Endothelial cell of umbilical vein (primary cell): ENCODE data around the gene SCGB3A1. TPM values are rescaled to one million over a fixed set of nuclear protein-coding genes. Genes with fewer than 3 reads are reported as not detected.

ENCODE experiments used
- BruUV-seq: library from RNA; stranded (reverse); fragments of 400-500 nt; replicated peaks from 2 replicates; lab custom pipeline; 2021; lab: Mats Ljungman, UMichigan
- CTCF ChIA-PET: fragments of 300-600, 350-600 bp; sonication (Branson Sonifier 250); formaldehyde crosslinking; loops from one replicate; lab custom pipeline; 2021; ENCODE audit warnings: antibody characterized with exemption, inconsistent platforms; lab: Charles Lee
- POLR2A ChIA-PET: fragments of 300-600, 350-600 bp; sonication (Branson Sonifier 250); formaldehyde crosslinking; loops from one replicate; lab custom pipeline; 2021; ENCODE audit warnings: antibody characterized with exemption, inconsistent platforms; lab: Charles Lee
- DNase-seq: peaks from one replicate; pipeline ENCODE4 v3.0.0-alpha.2; 2011; ENCODE audit warnings: low read depth, low spot score
- FAIRE-seq: peaks from 2 replicates; lab custom pipeline; 2011; peaks lifted over from hg19 to GRCh38; lab: Jason Lieb, UNC
- H2AFZ ChIP-seq: 2 replicates; pipeline ENCODE4 v1.6.0; 2012; ENCODE audit warnings: low read depth, low read length, control low read depth, inconsistent platforms
- H3K27ac ChIP-seq: 2 replicates; pipeline ENCODE4 v1.5.1; 2011; ENCODE audit warnings: low read depth, mild to moderate bottlenecking, control low read depth, low read length, moderate library complexity; ENCODE audit not compliant: insufficient read depth
- H3K27me3 ChIP-seq, 2 experiments: 2 replicates each; pipeline versions ENCODE4 v1.6.0 to v1.6.1; 2011; ENCODE audit warnings: low read length in 2 of 2, mixed read lengths in 1 of 2; ENCODE audit not compliant: control insufficient read depth in 2 of 2, insufficient read depth in 2 of 2
- H3K36me3 ChIP-seq, 2 experiments: 2 replicates in 1 of 2; 3 replicates in 1 of 2; pipeline ENCODE4 v1.5.1; 2011; ENCODE audit warnings: low read length in 2 of 2, mild to moderate bottlenecking in 1 of 2, moderate library complexity in 1 of 2; ENCODE audit not compliant: control insufficient read depth in 2 of 2, insufficient read depth in 2 of 2; ENCODE audit errors: extremely low read depth in 1 of 2
- H3K4me1 ChIP-seq: 3 replicates; pipeline ENCODE4 v1.5.1; 2011; ENCODE audit warnings: mild to moderate bottlenecking, low read length; ENCODE audit not compliant: control insufficient read depth, insufficient read depth; ENCODE audit errors: extremely low read depth
- H3K4me2 ChIP-seq: 2 replicates; pipeline ENCODE4 v1.6.1; 2011; ENCODE audit warnings: low read length, control low read depth, mixed read lengths; ENCODE audit not compliant: insufficient read depth
- H3K4me3 ChIP-seq, 3 experiments: fragments of 200-600 bp in 1 of 3; sonication (generic), shearing (Covaris generic) in 1 of 3; replicated peaks in 1 of 3; 2 replicates each; pipeline ENCODE4 v1.5.1; 2011 to 2016; ENCODE audit warnings: control low read depth in 3 of 3, low read length in 3 of 3, mild to moderate bottlenecking in 2 of 3, inconsistent platforms in 1 of 3, low read depth in 1 of 3, moderate library complexity in 1 of 3; ENCODE audit not compliant: insufficient read depth in 1 of 3
- H3K79me2 ChIP-seq: 2 replicates; pipeline ENCODE4 v1.6.0; 2012; ENCODE audit warnings: low read length, inconsistent platforms; ENCODE audit not compliant: control insufficient read depth, insufficient read depth
- H3K9ac ChIP-seq: replicated peaks from 2 replicates; pipeline ENCODE3; 2011; ENCODE audit warnings: low read length, control low read depth; ENCODE audit not compliant: insufficient read depth; ENCODE audit errors: extremely low read depth
- H3K9me1 ChIP-seq: replicated peaks from 3 replicates; pipeline ENCODE4 v1.6.0; 2011; ENCODE audit warnings: mild to moderate bottlenecking, low read length; ENCODE audit not compliant: control insufficient read depth, insufficient read depth; ENCODE audit errors: extremely low read depth
- H3K9me3 ChIP-seq: replicated peaks from 2 replicates; pipeline ENCODE4 v1.5.1; 2012; ENCODE audit warnings: low read length, inconsistent platforms; ENCODE audit not compliant: control insufficient read depth, insufficient read depth
- H4K20me1 ChIP-seq: replicated peaks from 2 replicates; pipeline ENCODE3; 2011; ENCODE audit warnings: mild to moderate bottlenecking, low read length; ENCODE audit not compliant: control insufficient read depth, insufficient read depth; ENCODE audit errors: extremely low read depth
- CTCF ChIP-seq, 2 donors: IDR thresholded peaks; 1 replicate in 1 of 2; 2 replicates in 1 of 2; pipeline ENCODE4 v1.5.1; 2011; ENCODE audit warnings: low read length in 2 of 2, mild to moderate bottlenecking in 2 of 2, moderate library complexity in 2 of 2, control low read depth in 1 of 2, inconsistent platforms in 1 of 2, low read depth in 1 of 2; ENCODE audit not compliant: insufficient read depth in 1 of 2; ENCODE audit errors: extremely low read depth in 1 of 2
- EZH2 ChIP-seq: IDR thresholded peaks from 2 replicates; pipeline ENCODE4 v1.6.1; 2012; ENCODE audit warnings: borderline replicate concordance, low read depth, mild to moderate bottlenecking, moderate library complexity, low read length, inconsistent platforms; ENCODE audit not compliant: severe bottlenecking
- FOS ChIP-seq: IDR thresholded peaks from 2 replicates; pipeline ENCODE4 v1.6.1; 2011; ENCODE audit warnings: mild to moderate bottlenecking, low read length, moderate library complexity, borderline replicate concordance; ENCODE audit not compliant: insufficient read depth
- GATA2 ChIP-seq: IDR thresholded peaks from 2 replicates; pipeline ENCODE4 v1.7.0; 2011; ENCODE audit warnings: low read depth, mild to moderate bottlenecking, moderate library complexity, mixed read lengths, low read length; ENCODE audit not compliant: insufficient read length, insufficient read depth
- JUN ChIP-seq: IDR thresholded peaks from 2 replicates; pipeline ENCODE4 v1.6.1; 2011; ENCODE audit warnings: borderline replicate concordance, low read depth; ENCODE audit not compliant: insufficient read length, insufficient read depth
- MYC ChIP-seq: IDR thresholded peaks from one replicate; pipeline ENCODE4 v1.6.1; 2011; ENCODE audit warnings: mild to moderate bottlenecking, low read depth, low read length
- POLR2A ChIP-seq: IDR thresholded peaks from 2 replicates; pipeline ENCODE4 v1.6.1; 2012; ENCODE audit warnings: low read depth, mild to moderate bottlenecking, control low read depth, low read length
- POLR2AphosphoS5 ChIP-seq: IDR thresholded peaks from 2 replicates; pipeline ENCODE4 v1.6.1; 2012; ENCODE audit warnings: low read depth, mild to moderate bottlenecking, control low read depth, low read length, moderate library complexity; ENCODE audit not compliant: insufficient read depth
- dilution Hi-C: fragments of 300-500 bp; cut with MboI; formaldehyde crosslinking; loops from one replicate; pipeline ENCODE4 v1.15.0; 2019; ENCODE audit warnings: low sequenced_read_pairs; ENCODE audit not compliant: extremely low pct_ligation_motif_present
- intact Hi-C: fragments of 100-400 bp; cut with micrococcal nuclease; formaldehyde crosslinking; loops from one replicate; pipeline ENCODE4 v1.10.0; 2022
- polyA plus RNA-seq, 4 experiments: library from polyadenylated mRNA; depleted of rRNA in 3 of 4; stranded (reverse) in 3 of 4; unstranded in 1 of 4; fragments of >200 nt; gene quantifications; 2 replicates each; pipeline versions ENCODE4 v1.2.1 to v1.2.3, GENCODE V29; 2011 to 2012; ENCODE audit warnings: missing spikeins in 1 of 4
- total RNA-seq: library from RNA; stranded (reverse); gene quantifications from 2 replicates; pipeline ENCODE4 v1.2.3, GENCODE V29; 2021
- TF ChIP-seq, protein P1 (sequence below): IDR thresholded peaks from 2 replicates; pipeline ENCODE4 v1.6.1; 2011; ENCODE audit not compliant: insufficient read depth, insufficient read length

The SCGB3A1 gene
- total and polyA plus RNA-seq, 2 donors (not counting 3 experiments of a cell fraction or from before 2014, with no cell fraction given): 0.73 TPM; not detected in 1

DNA sequence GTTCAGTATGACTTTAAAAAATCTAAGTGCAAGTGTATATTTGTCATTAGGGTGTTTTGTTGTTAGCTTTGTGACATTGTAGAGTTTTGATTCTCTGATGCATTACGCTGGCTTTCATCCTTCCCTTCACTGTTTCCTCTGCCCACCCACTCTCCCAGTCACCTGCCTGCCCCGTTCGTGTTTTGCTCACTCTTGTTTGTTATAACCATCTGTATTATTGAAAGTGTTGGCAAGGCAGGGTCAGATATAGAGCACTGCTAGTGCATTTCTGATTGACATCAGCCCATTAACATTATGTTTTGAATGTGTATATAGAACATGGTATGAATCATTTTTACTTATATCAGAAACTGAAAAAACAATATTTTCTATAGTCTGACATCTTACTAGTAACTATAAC is 27.3 kb downstream of the SCGB3A1 start:
- FAIRE-seq (no peak), DNase-seq (no peak)
- dilution Hi-C loops (no loop called here), intact Hi-C loops (no loop called here)
- Histone ChIP-seq H3K9ac (no peak overlapping the region), H3K36me3 (peaks cover 4 to 16% of the 10 kb centered on the region in 2 experiments), H3K27ac (no peak overlapping the region), H3K9me3 (no peaks in the 10 kb centered on the region), H3K9me1 (no peaks in the 10 kb centered on the region), H2AFZ (no peak overlapping the region), H3K4me3 (no peak overlapping the region), H3K27me3 (no peaks in the 10 kb centered on the region), H3K4me1 (no peaks in the 10 kb centered on the region), H4K20me1 (peaks cover 2% of the 10 kb centered on the region), H3K4me2 (no peak overlapping the region), H3K79me2 (peaks cover 19% of the 10 kb centered on the region)
- POLR2A ChIA-PET: no interaction called here
- CTCF ChIA-PET: no interaction called here
- BruUV-seq: no TSS peak
- TF ChIP-seq EZH2 (no peak), MYC (no peak), FOS (no peak), CTCF (IDR thresholded peaks at IDR 0.05; ENCODE audit: extremely low read depth in 1 of 2, insufficient read depth in 1 of 2, low read depth in 1 of 2, low read length in 2 of 2) (no peak), POLR2A (no peak), JUN (no peak), POLR2AphosphoS5 (no peak), GATA2 (no peak)
- TF ChIP-seq, protein P1, sequence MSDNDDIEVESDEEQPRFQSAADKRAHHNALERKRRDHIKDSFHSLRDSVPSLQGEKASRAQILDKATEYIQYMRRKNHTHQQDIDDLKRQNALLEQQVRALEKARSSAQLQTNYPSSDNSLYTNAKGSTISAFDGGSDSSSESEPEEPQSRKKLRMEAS: no peak
